Activated CD8-positive, alpha-beta T cell treated with anti-CD3 and anti-CD28 coated beads for 36 hours (primary cell): ENCODE measurements around the gene SKIC2. TPM values are rescaled to one million over a fixed set of nuclear protein-coding genes. Genes with fewer than 3 reads are reported as not detected.
A peak's percentile ranks its signal among the peaks of the same experiment; 100 is the strongest.

Experiments used
- ATAC-seq: fragments of 200-7000 bp; cut with Tn5 transposase; one replicate; pipeline ENCODE4 v1.10.0; 2021; ENCODE audit warnings: mild to moderate bottlenecking, moderate library complexity
- CTCF ChIA-PET: fragments of 350-600 bp; sonication (Branson Sonifier 250); formaldehyde crosslinking; loops from one replicate; lab custom pipeline; 2021; ENCODE audit warnings: antibody characterized with exemption; lab: Charles Lee
- POLR2A ChIA-PET: fragments of 350-600 bp; sonication (Branson Sonifier 250); formaldehyde crosslinking; loops from one replicate; lab custom pipeline; 2021; ENCODE audit warnings: antibody characterized with exemption; lab: Charles Lee
- DNase-seq: peaks from one replicate; pipeline ENCODE4 v3.0.0-alpha.2; 2020
- H3K27ac Mint-ChIP-seq: one replicate; pipeline ENCODE4 v1.8.0; 2021; ENCODE audit warnings: mild to moderate bottlenecking, mixed read lengths
- H3K27me3 Mint-ChIP-seq: one replicate; pipeline ENCODE4 v1.8.0; 2021; ENCODE audit warnings: mixed read lengths
- H3K36me3 Mint-ChIP-seq: one replicate; pipeline ENCODE4 v1.8.0; 2021; ENCODE audit warnings: low read depth, mixed read lengths
- H3K4me1 Mint-ChIP-seq: one replicate; pipeline ENCODE4 v1.8.0; 2021; ENCODE audit warnings: low read depth, mixed read lengths
- H3K4me3 Mint-ChIP-seq: one replicate; pipeline ENCODE4 v1.8.0; 2021; ENCODE audit warnings: mild to moderate bottlenecking, moderate library complexity, mixed read lengths
- H3K9me3 Mint-ChIP-seq: one replicate; pipeline ENCODE4 v1.8.0; 2021; ENCODE audit warnings: mixed read lengths
- intact Hi-C: fragments of 100-400 bp; cut with micrococcal nuclease; formaldehyde crosslinking; loops from one replicate; pipeline ENCODE4 v1.10.0; 2022
- total RNA-seq, 2 experiments: library from RNA; stranded (reverse); gene quantifications; one replicate each; pipeline ENCODE4 v1.2.3, GENCODE V29; 2021
- TF ChIP-seq, protein P1 (sequence below): fragments of 200-600 bp; IDR thresholded peaks from one replicate; pipeline ENCODE4 v1.8.0; 2022; ENCODE audit warnings: antibody characterized with exemption, mild to moderate bottlenecking

SKIC2 gene
- total RNA-seq, 2 experiments from 2014 or later = 76.5 to 77.3 TPM

DNA sequence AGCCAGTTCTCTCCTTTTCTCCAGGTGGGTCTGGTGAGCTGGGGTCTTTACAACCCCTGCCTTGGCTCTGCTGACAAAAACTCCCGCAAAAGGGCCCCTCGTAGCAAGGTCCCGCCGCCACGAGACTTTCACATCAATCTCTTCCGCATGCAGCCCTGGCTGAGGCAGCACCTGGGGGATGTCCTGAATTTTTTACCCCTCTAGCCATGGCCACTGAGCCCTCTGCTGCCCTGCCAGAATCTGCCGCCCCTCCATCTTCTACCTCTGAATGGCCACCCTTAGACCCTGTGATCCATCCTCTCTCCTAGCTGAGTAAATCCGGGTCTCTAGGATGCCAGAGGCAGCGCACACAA lies 13.8 kb upstream of the SKIC2 start:
- no peak overlapping the region for H3K4me3 Mint-ChIP-seq
- no peak overlapping the region for H3K27ac Mint-ChIP-seq
- TF ChIP-seq, protein P1, sequence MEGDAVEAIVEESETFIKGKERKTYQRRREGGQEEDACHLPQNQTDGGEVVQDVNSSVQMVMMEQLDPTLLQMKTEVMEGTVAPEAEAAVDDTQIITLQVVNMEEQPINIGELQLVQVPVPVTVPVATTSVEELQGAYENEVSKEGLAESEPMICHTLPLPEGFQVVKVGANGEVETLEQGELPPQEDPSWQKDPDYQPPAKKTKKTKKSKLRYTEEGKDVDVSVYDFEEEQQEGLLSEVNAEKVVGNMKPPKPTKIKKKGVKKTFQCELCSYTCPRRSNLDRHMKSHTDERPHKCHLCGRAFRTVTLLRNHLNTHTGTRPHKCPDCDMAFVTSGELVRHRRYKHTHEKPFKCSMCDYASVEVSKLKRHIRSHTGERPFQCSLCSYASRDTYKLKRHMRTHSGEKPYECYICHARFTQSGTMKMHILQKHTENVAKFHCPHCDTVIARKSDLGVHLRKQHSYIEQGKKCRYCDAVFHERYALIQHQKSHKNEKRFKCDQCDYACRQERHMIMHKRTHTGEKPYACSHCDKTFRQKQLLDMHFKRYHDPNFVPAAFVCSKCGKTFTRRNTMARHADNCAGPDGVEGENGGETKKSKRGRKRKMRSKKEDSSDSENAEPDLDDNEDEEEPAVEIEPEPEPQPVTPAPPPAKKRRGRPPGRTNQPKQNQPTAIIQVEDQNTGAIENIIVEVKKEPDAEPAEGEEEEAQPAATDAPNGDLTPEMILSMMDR = no peak
- ATAC-seq (no peak), DNase-seq (no peak)
- peaks cover 8% of the 10 kb centered on the region for H3K27me3 Mint-ChIP-seq
- no peaks in the 10 kb centered on the region for H3K36me3 Mint-ChIP-seq
- peaks cover 4% of the 10 kb centered on the region for H3K4me1 Mint-ChIP-seq
- no peaks in the 10 kb centered on the region for H3K9me3 Mint-ChIP-seq
- POLR2A ChIA-PET = interaction anchor here (0.7 to 1.2 kb wide), 4 partner anchors 13 to 48 kb away, joined by 3 to 4 read pairs (median 4); partner anchors contain the start of genes DXO and EHMT2
- CTCF ChIA-PET = interaction anchor here (0.7 to 0.9 kb wide), 2 partner anchors 12 to 174 kb away, joined by 3 to 4 read pairs; no protein-coding TSS in a partner anchor
- intact Hi-C loops = no loop called here

DNA sequence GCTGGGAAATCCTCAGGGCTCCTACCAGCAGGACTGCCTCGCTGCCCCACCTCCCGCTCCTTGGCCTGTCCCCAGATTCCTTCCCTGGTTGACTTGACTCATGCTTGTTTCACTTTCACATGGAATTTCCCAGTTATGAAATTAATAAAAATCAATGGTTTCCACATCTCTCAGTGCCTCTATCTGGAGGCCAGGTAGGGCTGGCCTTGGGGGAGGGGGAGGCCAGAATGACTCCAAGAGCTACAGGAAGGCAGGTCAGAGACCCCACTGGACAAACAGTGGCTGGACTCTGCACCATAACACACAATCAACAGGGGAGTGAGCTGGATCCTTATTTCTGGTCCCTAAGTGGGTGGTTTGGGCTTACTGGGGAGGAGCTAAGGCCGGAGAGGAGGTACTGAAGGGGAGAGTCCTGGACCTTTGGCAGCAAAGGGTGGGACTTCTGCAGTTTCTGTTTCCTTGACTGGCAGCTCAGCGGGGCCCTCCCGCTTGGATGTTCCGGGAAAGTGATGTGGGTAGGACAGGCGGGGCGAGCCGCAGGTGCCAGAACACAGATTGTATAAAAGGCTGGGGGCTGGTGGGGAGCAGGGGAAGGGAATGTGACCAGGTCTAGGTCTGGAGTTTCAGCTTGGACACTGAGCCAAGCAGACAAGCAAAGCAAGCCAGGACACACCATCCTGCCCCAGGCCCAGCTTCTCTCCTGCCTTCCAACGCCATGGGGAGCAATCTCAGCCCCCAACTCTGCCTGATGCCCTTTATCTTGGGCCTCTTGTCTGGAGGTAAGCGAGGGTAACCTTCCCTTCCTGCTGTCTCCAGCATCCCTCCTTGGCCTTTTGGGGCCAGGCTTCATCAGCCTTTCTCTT lies 13.2 kb upstream of the SKIC2 start, which contains the start of gene CFB:
CFB (plus strand) TSS at position 589 of the 863 bp plus-strand sequence; CDS start at position 716, 127 bp downstream.
- DNase-seq (peak; percentile 10), ATAC-seq (peak; percentile 45)
- Mint-ChIP-seq H3K9me3 (no peaks in the 10 kb centered on the region), H3K4me3 (no peak within 1 kb of the TSS), H3K27ac (no peak within 1 kb of the TSS), H3K36me3 (no peaks in the 10 kb centered on the region), H3K4me1 (peaks cover 4% of the 10 kb centered on the region), H3K27me3 (peaks cover 8% of the 10 kb centered on the region)
- ChIA-PET CTCF (interaction anchor here (0.7 to 0.9 kb wide), 2 partner anchors 11 to 173 kb away, joined by 3 to 4 read pairs; no protein-coding TSS in a partner anchor), POLR2A (interaction anchor here (0.7 to 1.2 kb wide), 4 partner anchors 12 to 48 kb away, joined by 3 to 4 read pairs (median 4); partner anchors contain the start of genes DXO and EHMT2)
- TF ChIP-seq, protein P1 = no peak
- intact Hi-C loops = no loop called here

- Mint-ChIP-seq H3K36me3 (no peaks in the 10 kb centered on the region), H3K9me3 (no peaks in the 10 kb centered on the region), H3K4me3 (no peak overlapping the region), H3K4me1 (peaks cover 4% of the 10 kb centered on the region), H3K27ac (no peak overlapping the region), H3K27me3 (peaks cover 8% of the 10 kb centered on the region)
- TF ChIP-seq, protein P1 = no peak
- CTCF ChIA-PET = no interaction called here
- POLR2A ChIA-PET = interaction anchor here (1.2 kb wide), 1 partner anchor 12 kb away, joined by 4 read pairs; no protein-coding TSS in a partner anchor
- intact Hi-C loops = no loop called here
- ATAC-seq (no peak), DNase-seq (no peak)
Measured at GRCh38 chr6:31946370-31946885, 12.5 kb upstream of the SKIC2 start.

GRCh38 chr6:31947070-31947675 lies 11.8 kb upstream of the SKIC2 start:
- no peaks in the 10 kb centered on the region for H3K9me3 Mint-ChIP-seq
- no peaks in the 10 kb centered on the region for H3K36me3 Mint-ChIP-seq
- CTCF ChIA-PET = no interaction called here
- H3K4me3 Mint-ChIP-seq = no peak overlapping the region
- no peak for DNase-seq
- intact Hi-C loops = no loop called here
- POLR2A ChIA-PET = interaction anchor here (0.6 kb wide), 1 partner anchor 54 kb away, joined by 3 read pairs; no protein-coding TSS in a partner anchor
- no peak for ATAC-seq
- peaks cover 4% of the 10 kb centered on the region for H3K4me1 Mint-ChIP-seq
- peaks cover 6% of the 10 kb centered on the region for H3K27me3 Mint-ChIP-seq
- TF ChIP-seq, protein P1 = no peak
- H3K27ac Mint-ChIP-seq = no peak overlapping the region
